Trophoblast cell (in vitro differentiated cells and primary cell): ENCODE data around the gene TRIM8.

Source experiments
- DNase-seq, 2 donors: peaks; one replicate each; pipeline ENCODE4 v3.0.0-alpha.2; 2016
- H2AFZ ChIP-seq: 2 replicates; pipeline ENCODE4 v1.6.1; 2013; ENCODE audit warnings: low read length, moderate library complexity, mild to moderate bottlenecking; ENCODE audit not compliant: insufficient read depth, poor library complexity
- H2AK5ac ChIP-seq: 2 replicates; pipeline ENCODE4 v1.6.1; 2013; ENCODE audit warnings: mild to moderate bottlenecking, low read length
- H2BK120ac ChIP-seq: 2 replicates; pipeline ENCODE4 v1.6.1; 2013; ENCODE audit warnings: low read length, mild to moderate bottlenecking, moderate library complexity; ENCODE audit not compliant: insufficient read depth, poor library complexity
- H2BK12ac ChIP-seq: 2 replicates; pipeline ENCODE4 v1.6.1; 2013; ENCODE audit warnings: mild to moderate bottlenecking, low read length, moderate library complexity
- H2BK5ac ChIP-seq: 2 replicates; pipeline ENCODE4 v1.6.1; 2013; ENCODE audit warnings: low read length, low read depth, moderate library complexity, mild to moderate bottlenecking; ENCODE audit not compliant: poor library complexity
- H3K14ac ChIP-seq: 2 replicates; pipeline ENCODE4 v1.6.1; 2013; ENCODE audit warnings: mild to moderate bottlenecking, low read length
- H3K18ac ChIP-seq: 2 replicates; pipeline ENCODE4 v1.6.1; 2013; ENCODE audit warnings: mild to moderate bottlenecking, low read length
- H3K23ac ChIP-seq: 2 replicates; pipeline ENCODE4 v1.6.1; 2013; ENCODE audit warnings: low read length
- H3K27ac ChIP-seq: 2 replicates; pipeline ENCODE4 v1.5.1; 2013; ENCODE audit warnings: low read depth, mild to moderate bottlenecking, inconsistent platforms, low read length, moderate library complexity
- H3K27me3 ChIP-seq: 2 replicates; pipeline ENCODE4 v1.6.1; 2013; ENCODE audit warnings: inconsistent platforms, mild to moderate bottlenecking, low read length, moderate library complexity; ENCODE audit not compliant: insufficient read depth
- H3K36me3 ChIP-seq, 2 experiments: 1 replicate in 1 of 2; 2 replicates in 1 of 2; pipeline ENCODE4 v1.6.1; 2013; ENCODE audit warnings: low read length in 2 of 2, mild to moderate bottlenecking in 2 of 2, moderate library complexity in 1 of 2; ENCODE audit not compliant: insufficient read depth in 2 of 2, control insufficient read depth in 1 of 2
- H3K4ac ChIP-seq: 2 replicates; pipeline ENCODE4 v1.6.1; 2013; ENCODE audit warnings: low read depth, mild to moderate bottlenecking, low read length, moderate library complexity
- H3K4me1 ChIP-seq, 2 experiments: 1 replicate in 1 of 2; 2 replicates in 1 of 2; pipeline ENCODE4 v1.6.1; 2013; ENCODE audit warnings: low read length in 2 of 2, mild to moderate bottlenecking in 2 of 2, moderate library complexity in 1 of 2; ENCODE audit not compliant: insufficient read depth in 2 of 2, control insufficient read depth in 1 of 2
- H3K4me2 ChIP-seq: 2 replicates; pipeline ENCODE4 v1.6.1; 2013; ENCODE audit warnings: inconsistent platforms, mild to moderate bottlenecking, low read length, moderate library complexity
- H3K4me3 ChIP-seq: 2 replicates; pipeline ENCODE4 v1.5.1; 2013; ENCODE audit warnings: mild to moderate bottlenecking, low read depth, low read length, inconsistent platforms
- H3K79me1 ChIP-seq: one replicate; pipeline ENCODE4 v1.6.1; 2013; ENCODE audit warnings: low read length
- H3K79me2 ChIP-seq: 2 replicates; pipeline ENCODE4 v1.6.1; 2013; ENCODE audit warnings: low read length, mild to moderate bottlenecking; ENCODE audit not compliant: control insufficient read depth, insufficient read depth, poor library complexity
- H3K9ac ChIP-seq: 2 replicates; pipeline ENCODE4 v1.6.1; 2013; ENCODE audit warnings: mild to moderate bottlenecking, low read length
- H3K9me3 ChIP-seq: 2 replicates; pipeline ENCODE4 v1.6.1; 2013; ENCODE audit warnings: low read depth, mild to moderate bottlenecking, control low read depth, inconsistent platforms, low read length; ENCODE audit not compliant: insufficient read depth
- H4K12ac ChIP-seq: 2 replicates; pipeline ENCODE4 v1.6.1; 2013; ENCODE audit warnings: low read depth, mild to moderate bottlenecking, low read length, moderate library complexity
- H4K8ac ChIP-seq: 2 replicates; pipeline ENCODE4 v1.6.1; 2013; ENCODE audit warnings: low read depth, mild to moderate bottlenecking, low read length, moderate library complexity
- H4K91ac ChIP-seq: one replicate; pipeline ENCODE4 v1.6.1; 2013; ENCODE audit warnings: low read depth, mild to moderate bottlenecking, low read length, moderate library complexity
- WGBS: extraction: QIAGEN DNeasy Blood & Tissue Kit; methylation state at CpG from one replicate; pipeline ENCODE4 v1.1.7; 2013; ENCODE audit warnings: missing lambda C conversion rate; ENCODE audit not compliant: insufficient read length, insufficient coverage; ENCODE audit errors: extremely low coverage; 5-methylcytosine and 5-hydroxymethylcytosine counted together

TRIM8 gene

GRCh38 chr10:102652170-102652916 is 8.1 kb downstream of the TRIM8 start:
- Histone ChIP-seq H3K9ac (no peak overlapping the region), H4K8ac (no peak overlapping the region), H3K18ac (no peak overlapping the region), H3K4me2 (no peak overlapping the region), H3K36me3 (peaks cover 60 to 62% of the 10 kb centered on the region in 2 experiments), H2BK5ac (no peak overlapping the region), H3K27ac (no peak overlapping the region), H3K79me1 (no peaks in the 10 kb centered on the region), H2AFZ (no peak overlapping the region), H3K4me1 (peaks cover 17 to 32% of the 10 kb centered on the region in 2 experiments), H3K27me3 (no peaks in the 10 kb centered on the region), H2BK120ac (no peak overlapping the region), H2AK5ac (no peak overlapping the region), H4K91ac (no peak overlapping the region), H3K23ac (no peak overlapping the region), H2BK12ac (no peak overlapping the region), H3K4me3 (no peak overlapping the region), H3K4ac (no peak overlapping the region), H4K12ac (no peak overlapping the region), H3K9me3 (no peaks in the 10 kb centered on the region), H3K79me2 (peaks cover 19% of the 10 kb centered on the region), H3K14ac (no peak overlapping the region)
- DNase-seq, result no peak
- no CpG with 5 or more reads among the region's 12 CpGs for WGBS

DNA sequence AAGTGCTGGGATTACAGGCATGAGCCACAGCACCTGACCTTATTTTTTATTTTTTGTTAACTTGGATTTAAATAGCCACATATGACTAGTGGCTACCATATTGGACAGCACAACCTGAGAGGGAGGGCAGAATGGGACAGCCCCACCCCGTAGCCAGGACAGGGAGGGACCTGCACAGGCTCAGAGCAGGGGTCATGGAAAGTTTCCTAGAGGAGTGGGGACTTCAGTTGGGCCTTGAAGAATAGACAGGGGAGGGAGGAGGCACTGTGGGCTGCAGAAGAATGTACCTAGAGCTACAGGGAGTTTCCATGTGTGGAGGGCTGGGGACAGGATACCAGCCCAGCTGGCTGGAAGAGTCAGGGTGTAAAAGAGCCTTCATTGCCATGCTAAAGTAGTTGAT is 8.8 kb downstream of the TRIM8 start:
- Histone ChIP-seq H3K9me3 (no peaks in the 10 kb centered on the region), H2BK5ac (no peak overlapping the region)

GRCh38 chr10:102654566-102654965 is 10.3 kb downstream of the TRIM8 start:
- no peak overlapping the region for H3K4me3 ChIP-seq
- no peak overlapping the region for H4K91ac ChIP-seq
- H3K4ac ChIP-seq, result no peak overlapping the region
- DNase-seq, result no peak
- H4K12ac ChIP-seq, result no peak overlapping the region
- no peaks in the 10 kb centered on the region for H3K79me1 ChIP-seq
- no peak overlapping the region for H3K14ac ChIP-seq
- H3K18ac ChIP-seq, result no peak overlapping the region
- H3K23ac ChIP-seq, result no peak overlapping the region
- H4K8ac ChIP-seq, result no peak overlapping the region
- peaks cover 2% of the 10 kb centered on the region for H3K9me3 ChIP-seq
- no peaks in the 10 kb centered on the region for H3K27me3 ChIP-seq
- H3K36me3 ChIP-seq, result peaks cover 57 to 60% of the 10 kb centered on the region in 2 experiments
- H3K4me1 ChIP-seq, result peaks cover 8 to 12% of the 10 kb centered on the region in 2 experiments
- no peak overlapping the region for H3K9ac ChIP-seq
- no peak overlapping the region for H2AFZ ChIP-seq
- peaks cover 8% of the 10 kb centered on the region for H3K79me2 ChIP-seq
- WGBS, result no CpG with 5 or more reads among the region's 7 CpGs
- no peak overlapping the region for H3K27ac ChIP-seq
- H2BK120ac ChIP-seq, result no peak overlapping the region
- H2AK5ac ChIP-seq, result no peak overlapping the region
- H2BK5ac ChIP-seq, result no peak overlapping the region
- no peak overlapping the region for H2BK12ac ChIP-seq
- no peak overlapping the region for H3K4me2 ChIP-seq

More for the DNA sequence above, 8.8 kb downstream of the TRIM8 start:
- Histone ChIP-seq H3K27ac (no peak overlapping the region), H3K4me1 (peaks cover 14 to 26% of the 10 kb centered on the region in 2 experiments), H3K79me1 (no peaks in the 10 kb centered on the region), H2AK5ac (no peak overlapping the region), H3K4ac (no peak overlapping the region), H4K91ac (no peak overlapping the region), H4K8ac (no peak overlapping the region), H3K4me3 (no peak overlapping the region), H3K14ac (no peak overlapping the region), H2BK12ac (no peak overlapping the region), H4K12ac (no peak overlapping the region), H3K23ac (no peak overlapping the region), H2BK120ac (no peak overlapping the region), H3K27me3 (no peaks in the 10 kb centered on the region), H3K18ac (peak overlapping the region; percentile 55), H2AFZ (no peak overlapping the region), H3K4me2 (no peak overlapping the region), H3K36me3 (peaks cover 58 to 59% of the 10 kb centered on the region in 2 experiments), H3K9ac (no peak overlapping the region), H3K79me2 (peaks cover 17% of the 10 kb centered on the region)
- WGBS, result no CpG with 5 or more reads among the region's 1 CpG
- no peak for DNase-seq

DNA sequence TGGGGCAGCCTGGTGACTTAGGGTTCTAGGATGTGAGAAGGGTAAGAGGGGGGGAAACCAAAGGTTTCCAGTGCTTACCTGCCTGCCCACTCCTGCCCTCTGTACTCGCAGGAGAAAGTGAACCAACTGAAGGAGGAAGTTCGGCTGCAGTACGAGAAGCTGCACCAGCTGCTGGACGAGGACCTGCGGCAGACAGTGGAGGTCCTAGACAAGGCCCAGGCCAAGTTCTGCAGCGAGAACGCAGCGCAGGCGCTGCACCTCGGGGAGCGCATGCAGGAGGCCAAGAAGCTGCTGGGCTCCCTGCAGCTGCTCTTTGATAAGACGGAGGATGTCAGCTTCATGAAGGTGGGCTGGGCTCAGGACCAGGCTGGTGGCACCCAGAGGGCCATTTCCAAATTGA is 10.7 kb downstream of the TRIM8 start:
- no CpG with 5 or more reads among the region's 12 CpGs for WGBS
- Histone ChIP-seq H3K14ac (no peak overlapping the region), H3K4me2 (no peak overlapping the region)

More for the DNA sequence above, 10.7 kb downstream of the TRIM8 start:
- Histone ChIP-seq H3K36me3 (peaks cover 57 to 60% of the 10 kb centered on the region in 2 experiments), H2BK120ac (no peak overlapping the region), H3K79me1 (no peaks in the 10 kb centered on the region), H4K8ac (no peak overlapping the region), H3K27ac (no peak overlapping the region), H3K4ac (no peak overlapping the region), H2AFZ (no peak overlapping the region), H2BK5ac (no peak overlapping the region), H4K12ac (no peak overlapping the region), H2AK5ac (no peak overlapping the region), H3K4me3 (no peak overlapping the region), H3K9me3 (peaks cover 2% of the 10 kb centered on the region), H3K79me2 (peaks cover 7% of the 10 kb centered on the region), H2BK12ac (no peak overlapping the region), H3K4me1 (peaks cover 5 to 10% of the 10 kb centered on the region in 2 experiments), H3K27me3 (no peaks in the 10 kb centered on the region), H3K18ac (no peak overlapping the region), H3K9ac (no peak overlapping the region), H4K91ac (no peak overlapping the region), H3K23ac (no peak overlapping the region)
- no peak for DNase-seq
